AG09309 (cell line): ENCODE measurements around the gene RAB14.

Source experiments
- DNase-seq: peaks from one replicate; pipeline ENCODE4 v3.0.0-alpha.2; 2010; ENCODE audit warnings: low read depth
- H3K4me3 ChIP-seq: 2 replicates; pipeline ENCODE4 v1.5.1; 2011; ENCODE audit warnings: mild to moderate bottlenecking, low read depth, low read length, moderate library complexity; ENCODE audit not compliant: control insufficient read depth
- TF ChIP-seq, protein P1 (sequence below): IDR thresholded peaks from 2 replicates; pipeline ENCODE4 v1.5.1; 2011; ENCODE audit warnings: mild to moderate bottlenecking, low read depth, low read length, inconsistent platforms; ENCODE audit not compliant: insufficient read depth, control insufficient read depth; ENCODE audit errors: missing control alignments

RAB14 gene

DNA sequence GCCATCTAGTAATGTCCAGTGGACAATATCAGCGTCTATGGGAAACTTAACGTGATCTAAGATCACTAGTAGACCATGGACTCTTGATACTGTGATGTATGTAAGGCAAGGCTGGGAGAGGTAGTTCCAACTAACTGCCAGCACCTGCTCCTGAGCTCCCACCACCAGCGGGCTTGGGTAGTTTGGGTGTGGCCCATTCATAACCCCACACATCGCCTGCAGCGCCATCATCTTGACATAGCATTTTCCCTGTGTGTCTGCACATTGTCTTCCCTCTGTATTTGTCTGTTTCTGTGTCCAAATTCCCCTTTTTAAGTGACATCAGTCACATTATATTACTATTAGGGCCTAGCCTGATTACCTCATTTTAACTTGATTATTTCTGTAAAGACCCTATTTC, 38.2 kb upstream of the RAB14 start:
- H3K4me3 ChIP-seq = no peak overlapping the region
- no peak for DNase-seq
- TF ChIP-seq, protein P1, sequence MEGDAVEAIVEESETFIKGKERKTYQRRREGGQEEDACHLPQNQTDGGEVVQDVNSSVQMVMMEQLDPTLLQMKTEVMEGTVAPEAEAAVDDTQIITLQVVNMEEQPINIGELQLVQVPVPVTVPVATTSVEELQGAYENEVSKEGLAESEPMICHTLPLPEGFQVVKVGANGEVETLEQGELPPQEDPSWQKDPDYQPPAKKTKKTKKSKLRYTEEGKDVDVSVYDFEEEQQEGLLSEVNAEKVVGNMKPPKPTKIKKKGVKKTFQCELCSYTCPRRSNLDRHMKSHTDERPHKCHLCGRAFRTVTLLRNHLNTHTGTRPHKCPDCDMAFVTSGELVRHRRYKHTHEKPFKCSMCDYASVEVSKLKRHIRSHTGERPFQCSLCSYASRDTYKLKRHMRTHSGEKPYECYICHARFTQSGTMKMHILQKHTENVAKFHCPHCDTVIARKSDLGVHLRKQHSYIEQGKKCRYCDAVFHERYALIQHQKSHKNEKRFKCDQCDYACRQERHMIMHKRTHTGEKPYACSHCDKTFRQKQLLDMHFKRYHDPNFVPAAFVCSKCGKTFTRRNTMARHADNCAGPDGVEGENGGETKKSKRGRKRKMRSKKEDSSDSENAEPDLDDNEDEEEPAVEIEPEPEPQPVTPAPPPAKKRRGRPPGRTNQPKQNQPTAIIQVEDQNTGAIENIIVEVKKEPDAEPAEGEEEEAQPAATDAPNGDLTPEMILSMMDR = no peak

DNA sequence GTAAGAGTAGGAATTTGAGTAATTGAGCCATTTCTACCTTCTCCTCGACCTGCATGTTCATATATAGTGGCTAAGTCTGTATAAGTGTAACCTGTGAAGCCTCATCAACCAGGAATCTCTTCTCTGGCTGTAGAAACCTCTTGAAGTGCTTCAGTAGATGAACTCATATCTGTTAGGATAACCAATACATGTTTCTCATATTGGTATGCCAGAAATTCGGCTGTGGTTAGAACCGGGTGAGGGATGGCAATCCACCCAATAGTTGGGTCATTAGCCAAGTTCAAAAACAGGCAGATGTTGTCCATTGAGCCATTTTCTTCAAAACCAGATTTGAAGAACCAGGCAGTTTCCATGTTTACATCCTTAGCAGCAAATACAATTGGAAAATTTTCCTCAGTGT, 37.4 kb upstream of the RAB14 start:
- no peak for DNase-seq
- TF ChIP-seq, protein P1 = no peak
- H3K4me3 ChIP-seq = no peak overlapping the region

DNA sequence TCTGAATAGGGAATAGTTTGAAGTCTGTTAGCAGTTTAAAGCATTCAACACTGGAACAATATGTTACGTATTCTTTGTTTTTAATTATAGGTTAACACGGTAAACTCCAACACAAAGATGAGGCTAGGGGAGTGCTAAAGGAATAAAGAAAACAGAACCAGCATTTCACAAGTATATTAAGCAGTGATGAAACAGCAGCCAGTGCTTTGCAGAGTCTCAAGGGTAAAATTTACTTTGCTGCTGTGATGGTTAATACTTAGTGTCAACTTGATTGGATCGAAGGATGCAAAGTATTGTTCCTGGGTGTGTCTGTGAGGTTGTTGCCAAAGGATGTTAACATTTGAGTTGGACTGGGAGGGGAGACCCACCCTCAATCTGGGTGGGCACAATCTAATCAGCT, 36.2 kb upstream of the RAB14 start:
- TF ChIP-seq, protein P1 = no peak
- H3K4me3 ChIP-seq = no peak overlapping the region
- no peak for DNase-seq

DNA sequence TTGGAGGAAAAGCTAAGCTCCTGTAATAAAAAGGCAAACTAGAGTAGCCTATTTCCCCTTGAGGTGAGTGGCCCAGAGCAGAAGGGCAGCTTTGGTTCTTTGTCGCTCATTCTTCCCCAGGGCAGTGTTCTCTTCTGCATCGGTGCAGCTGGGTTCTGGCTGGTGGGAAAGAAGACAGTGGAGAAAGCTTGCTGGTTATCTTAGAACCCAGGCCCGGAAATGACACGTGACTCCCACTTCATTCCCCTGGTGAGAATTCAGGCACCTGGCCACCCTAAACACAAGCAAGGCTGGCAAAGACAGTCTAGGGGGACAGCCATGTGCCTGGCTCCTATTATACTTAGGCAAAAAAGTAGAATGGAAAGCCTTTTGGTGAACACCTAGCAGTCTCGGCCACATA, 33.8 kb upstream of the RAB14 start:
- TF ChIP-seq, protein P1 = no peak
- no peak for DNase-seq
- no peak overlapping the region for H3K4me3 ChIP-seq

DNA sequence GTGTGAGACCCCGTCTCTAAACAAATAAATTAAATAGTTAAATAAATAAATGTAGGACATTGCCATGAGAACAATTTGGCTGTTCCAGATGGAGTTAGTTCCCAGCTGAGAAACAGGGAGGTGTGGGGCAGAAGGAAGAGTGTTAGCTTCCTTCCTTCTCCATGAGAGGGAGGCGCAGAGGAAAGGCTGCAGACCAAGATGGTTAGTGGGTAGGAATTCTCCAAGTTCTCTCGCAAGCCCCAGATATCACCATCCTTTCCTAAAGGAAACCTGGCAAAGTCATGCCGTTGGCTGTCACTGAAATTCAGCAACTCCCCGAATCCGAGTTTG, 33.1 kb upstream of the RAB14 start:
- DNase-seq = no peak
- H3K4me3 ChIP-seq = no peak overlapping the region
- TF ChIP-seq, protein P1 = no peak

DNA sequence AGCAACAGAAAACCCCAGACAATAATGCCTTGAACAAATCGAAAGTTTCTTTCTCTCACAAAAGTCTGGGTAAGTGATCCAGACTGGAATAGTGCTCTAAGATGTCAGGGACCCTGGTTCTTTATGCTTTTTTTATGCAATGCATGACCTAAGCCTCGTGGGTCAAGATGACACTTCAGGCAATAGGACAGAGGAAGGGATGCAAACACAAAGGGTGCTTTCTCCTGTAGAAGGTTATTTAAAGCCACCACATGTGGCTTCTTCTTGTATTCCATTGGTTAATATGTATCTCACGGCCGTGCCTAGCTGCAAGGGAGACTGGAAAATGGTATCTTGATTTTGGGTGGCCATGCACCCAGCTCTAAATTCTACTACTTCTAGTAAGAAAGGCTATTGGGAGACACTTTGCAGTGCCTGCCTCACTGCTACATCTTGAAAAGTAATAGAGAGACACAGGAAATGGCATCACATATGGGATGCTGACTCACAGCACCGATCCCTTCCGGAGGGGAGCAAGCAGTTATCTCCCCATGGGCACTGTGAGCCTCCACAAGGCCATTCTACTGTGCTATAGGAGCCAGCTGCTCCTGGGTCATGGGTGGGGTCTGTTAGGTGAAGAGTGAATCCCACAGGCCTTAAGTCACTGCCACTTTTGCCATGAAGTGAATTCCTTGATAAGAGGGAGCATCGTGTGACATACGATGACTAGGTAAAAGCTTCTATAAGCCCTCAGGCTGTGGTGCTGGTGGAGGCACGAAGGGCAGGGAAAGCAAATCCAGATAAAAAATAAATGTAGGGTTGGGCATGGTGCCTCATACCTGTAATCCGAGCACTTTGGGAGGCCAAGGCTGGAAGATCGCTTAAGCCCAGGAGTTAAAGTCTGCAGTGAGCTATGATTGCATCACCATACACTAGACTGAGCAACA, 32.5 kb upstream of the RAB14 start:
- DNase-seq = no peak
- TF ChIP-seq, protein P1 = no peak
- H3K4me3 ChIP-seq = no peak overlapping the region
